Subcutaneous adipose tissue (tissue), 4 donors: ENCODE results near the gene PLEKHG2. TPM values are rescaled to one million over a fixed set of nuclear protein-coding genes. Genes with fewer than 3 reads are reported as not detected.

Source experiments
- small RNA-seq: library from RNA; depleted of rRNA; stranded (forward); fragments of <200 nt; gene quantifications from one replicate; pipeline ENCODE3, GENCODE V24; 2016
- total RNA-seq, 4 donors: library from RNA; depleted of rRNA; stranded (reverse); fragments of >200 nt; gene quantifications; one replicate each; pipeline ENCODE4 v1.1.0, GENCODE V29; 2016
- TF ChIP-seq, protein P1 (sequence below): fragments of 450-650 bp; IDR thresholded peaks from one replicate; pipeline ENCODE4 v1.5.1; 2016; ENCODE audit warnings: low read depth, mild to moderate bottlenecking, control low read depth, antibody characterized with exemption, moderate library complexity

Gene PLEKHG2
- total RNA-seq, 4 donors from 2014 or later: 7.9 to 19.4 (median 10.0) TPM

DNA sequence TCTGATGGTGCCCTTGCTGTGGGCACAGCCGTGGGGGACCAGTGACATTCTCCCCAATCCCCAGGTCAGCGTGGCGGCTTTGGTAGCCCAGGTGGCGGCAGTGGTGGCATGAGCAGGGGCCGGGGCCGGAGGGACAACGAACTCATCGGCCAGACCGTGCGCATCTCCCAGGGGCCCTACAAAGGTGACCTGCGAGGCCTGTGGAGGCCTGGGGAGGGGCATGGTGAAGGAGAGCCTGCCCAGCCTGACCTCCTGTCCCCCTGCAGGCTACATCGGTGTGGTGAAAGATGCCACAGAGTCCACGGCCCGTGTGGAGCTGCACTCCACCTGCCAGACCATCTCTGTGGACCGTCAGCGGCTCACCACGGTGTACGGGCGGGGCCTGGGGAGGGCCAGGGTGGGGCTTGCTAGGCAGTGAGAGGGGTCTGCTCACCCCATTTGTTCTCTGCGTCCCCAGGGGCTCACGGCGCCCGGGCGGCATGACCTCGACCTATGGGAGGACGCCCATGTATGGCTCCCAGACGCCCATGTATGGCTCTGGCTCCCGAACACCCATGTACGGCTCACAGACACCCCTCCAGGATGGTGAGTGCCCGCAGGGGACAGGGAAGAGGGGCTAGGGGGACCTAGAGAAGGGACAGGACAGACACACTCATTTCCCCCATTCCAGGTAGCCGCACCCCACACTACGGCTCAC, 60.4 kb downstream of the PLEKHG2 start:
- TF ChIP-seq, protein P1, sequence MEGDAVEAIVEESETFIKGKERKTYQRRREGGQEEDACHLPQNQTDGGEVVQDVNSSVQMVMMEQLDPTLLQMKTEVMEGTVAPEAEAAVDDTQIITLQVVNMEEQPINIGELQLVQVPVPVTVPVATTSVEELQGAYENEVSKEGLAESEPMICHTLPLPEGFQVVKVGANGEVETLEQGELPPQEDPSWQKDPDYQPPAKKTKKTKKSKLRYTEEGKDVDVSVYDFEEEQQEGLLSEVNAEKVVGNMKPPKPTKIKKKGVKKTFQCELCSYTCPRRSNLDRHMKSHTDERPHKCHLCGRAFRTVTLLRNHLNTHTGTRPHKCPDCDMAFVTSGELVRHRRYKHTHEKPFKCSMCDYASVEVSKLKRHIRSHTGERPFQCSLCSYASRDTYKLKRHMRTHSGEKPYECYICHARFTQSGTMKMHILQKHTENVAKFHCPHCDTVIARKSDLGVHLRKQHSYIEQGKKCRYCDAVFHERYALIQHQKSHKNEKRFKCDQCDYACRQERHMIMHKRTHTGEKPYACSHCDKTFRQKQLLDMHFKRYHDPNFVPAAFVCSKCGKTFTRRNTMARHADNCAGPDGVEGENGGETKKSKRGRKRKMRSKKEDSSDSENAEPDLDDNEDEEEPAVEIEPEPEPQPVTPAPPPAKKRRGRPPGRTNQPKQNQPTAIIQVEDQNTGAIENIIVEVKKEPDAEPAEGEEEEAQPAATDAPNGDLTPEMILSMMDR: no peak

DNA sequence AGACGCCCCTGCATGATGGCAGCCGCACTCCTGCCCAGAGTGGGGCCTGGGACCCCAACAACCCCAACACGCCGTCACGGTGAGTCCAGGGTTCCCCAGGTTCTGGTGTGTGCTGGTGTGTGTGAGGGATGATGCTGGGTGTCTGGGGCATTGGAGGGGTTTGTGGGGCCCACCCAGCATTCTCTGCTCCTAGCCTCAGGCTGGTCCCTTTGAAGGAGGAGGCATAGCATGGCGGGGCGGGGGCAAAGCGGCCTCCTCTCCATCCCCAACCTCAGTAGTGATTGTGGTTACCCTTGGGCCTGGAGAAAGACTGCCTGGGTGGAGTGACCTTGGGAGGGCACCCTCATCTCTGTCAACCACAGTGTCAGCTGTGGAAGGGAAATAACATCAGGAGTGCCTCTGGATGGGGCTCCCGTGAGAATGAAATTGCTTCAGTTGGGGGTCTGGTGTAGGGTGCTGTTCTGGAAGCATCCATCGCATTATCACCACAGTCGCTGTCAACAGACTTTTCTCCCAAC, 61.0 kb downstream of the PLEKHG2 start:
- TF ChIP-seq, protein P1: no peak

DNA sequence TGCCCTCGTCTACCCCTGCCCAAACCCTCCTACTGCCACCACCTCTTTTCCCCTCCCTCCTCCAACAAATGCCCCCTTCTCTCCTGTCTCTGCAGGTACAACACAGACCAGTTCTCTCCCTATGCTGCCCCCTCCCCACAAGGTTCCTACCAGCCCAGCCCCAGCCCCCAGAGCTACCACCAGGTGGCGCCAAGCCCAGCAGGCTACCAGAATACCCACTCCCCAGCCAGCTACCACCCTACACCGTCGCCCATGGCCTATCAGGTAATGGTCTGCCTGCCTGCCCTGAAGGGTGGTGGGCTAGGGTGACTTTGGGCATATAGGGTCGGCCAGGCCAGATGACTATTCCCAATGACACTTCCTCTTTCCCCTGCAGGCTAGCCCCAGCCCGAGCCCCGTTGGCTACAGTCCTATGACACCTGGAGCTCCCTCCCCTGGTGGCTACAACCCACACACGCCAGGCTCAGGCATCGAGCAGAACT, 61.7 kb downstream of the PLEKHG2 start:
- TF ChIP-seq, protein P1: no peak

DNA sequence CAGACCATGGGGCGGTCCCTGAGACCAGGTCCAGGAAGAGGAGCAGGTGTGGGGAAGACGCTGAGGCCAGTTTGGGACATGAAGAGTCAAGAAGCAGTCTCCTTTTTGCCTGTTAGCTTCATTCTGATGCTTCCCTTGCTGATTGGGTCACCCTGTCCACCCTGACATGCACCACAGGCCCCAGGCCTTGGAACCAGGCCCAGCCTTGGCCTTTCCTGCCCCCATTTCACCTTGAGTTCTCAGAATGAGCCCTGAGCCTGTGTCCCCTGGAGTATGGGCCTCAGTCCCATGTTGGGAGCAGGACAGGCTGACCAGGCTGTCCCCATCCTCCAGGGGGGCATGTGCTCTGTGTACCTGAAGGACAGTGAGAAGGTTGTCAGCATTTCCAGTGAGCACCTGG, 63.3 kb downstream of the PLEKHG2 start:
- TF ChIP-seq, protein P1: no peak

Small RNA genes within 50 kb of the gene (small RNA-seq; reads per million reads assigned to genes)
- gene MIR4530 (not detected), gene RN7SL566P (not detected)

Other genes starting within 250 kb of the PLEKHG2 start
- gene NCCRP1, start 215.7 kb upstream of the PLEKHG2 start, total RNA-seq: not detected
- not detected for gene SYCN, start 208.4 kb upstream of the PLEKHG2 start, total RNA-seq
- gene IFNL3, start 167.7 kb upstream of the PLEKHG2 start, total RNA-seq: not detected
- gene IFNL4, start 163.8 kb upstream of the PLEKHG2 start, total RNA-seq: not detected
- not detected for gene IFNL2, start 144.3 kb upstream of the PLEKHG2 start, total RNA-seq
- gene IFNL1, start 116.3 kb upstream of the PLEKHG2 start, total RNA-seq: not detected
- 1 to 10 TPM in 1 of 4 donors, under 1 TPM in 3; 0.33 to 1.0 (median 0.82) TPM for gene LRFN1, start 91.8 kb upstream of the PLEKHG2 start, total RNA-seq
- 10 to 100 TPM; 33.9 to 75.1 (median 43.2) TPM for gene GMFG, start 76.6 kb upstream of the PLEKHG2 start, total RNA-seq
- 10 to 100 TPM; 45.9 to 83.8 (median 49.4) TPM for gene SAMD4B, start 70.2 kb upstream of the PLEKHG2 start, total RNA-seq
- gene PAF1, start 21.6 kb upstream of the PLEKHG2 start, total RNA-seq: 10 to 100 TPM; 24.3 to 32.4 (median 30.2) TPM
- gene MED29, start 21.3 kb upstream of the PLEKHG2 start, total RNA-seq: 10 to 100 TPM; 23.1 to 28.9 (median 26.4) TPM
- gene ZFP36, start 5.8 kb upstream of the PLEKHG2 start, total RNA-seq: 100 to 1,000 TPM in 2 of 4 donors, 10 to 100 TPM in 2; 76.9 to 156 (median 95.5) TPM
- 1,000 to 10,000 TPM; 1,086 to 2,005 (median 1,454) TPM for gene RPS16, start 23.3 kb downstream of the PLEKHG2 start, total RNA-seq
- 10 to 100 TPM; 41.7 to 87.4 (median 59.6) TPM for gene SUPT5H, start 32.9 kb downstream of the PLEKHG2 start, total RNA-seq
- 10 to 100 TPM; 31.9 to 50.1 (median 38.6) TPM for gene TIMM50, start 68.2 kb downstream of the PLEKHG2 start, total RNA-seq
- gene DLL3, start 86.3 kb downstream of the PLEKHG2 start, total RNA-seq: not detected
- not detected for gene SELENOV, start 102.5 kb downstream of the PLEKHG2 start, total RNA-seq
- gene EID2B, start 120.2 kb downstream of the PLEKHG2 start, total RNA-seq: 1 to 10 TPM in 3 of 4 donors, under 1 TPM in 1; 0.65 to 3.3 (median 2.1) TPM
- gene EID2, start 127.5 kb downstream of the PLEKHG2 start, total RNA-seq: 10 to 100 TPM in 2 of 4 donors, 1 to 10 TPM in 2; 5.9 to 13.4 (median 9.0) TPM
- not detected for gene LGALS13, start 189.9 kb downstream of the PLEKHG2 start, total RNA-seq
- gene LGALS16, start 243.2 kb downstream of the PLEKHG2 start, total RNA-seq: not detected